ENCODE measurements around the gene KCNH2. TPM values are rescaled to one million over a fixed set of nuclear protein-coding genes. Genes with fewer than 3 reads are reported as not detected.
A peak's percentile ranks its signal among the peaks of the same experiment; 100 is the strongest.

KCNH2 gene
- total and polyA plus RNA-seq, 8 donors, result 4.0 to 77.7 (median 7.3) TPM

GRCh38 chr7:150949971-150950491, 28.1 kb downstream of the KCNH2 start:
- Histone ChIP-seq H3K4me1 (peaks cover 4 to 58% (median 23%) of the 10 kb centered on the region in 4 donors), H3K36me3 (peaks cover 0 to 27% (median 8%) of the 10 kb centered on the region in 4 donors), H3K9me3 (no peaks in the 10 kb centered on the region), H3K4me3 (no peak overlapping the region), H3K27ac (no peak overlapping the region), H3K27me3 (peaks cover 0 to 50% (median 29%) of the 10 kb centered on the region in 3 donors)
- TF ChIP-seq CTCF (IDR thresholded peaks at IDR 0.05) (no peak), POLR2AphosphoS5 (IDR thresholded peaks at IDR 0.05) (no peak), EP300 (IDR thresholded peaks at IDR 0.05) (no peak), POLR2A (IDR thresholded peaks at IDR 0.05) (no peak)
- WGBS, 5 donors, result 78 to 87% (median 84%) methylated on average over 4 to 16 of the region's 16 CpGs
- intact Hi-C loops (cut with DNase I; ENCODE audit: low total_unique reads), result no loop called here
- no peak for DNase-seq

GRCh38 chr7:150949564-150949963, 28.6 kb downstream of the KCNH2 start:
- intact Hi-C loops (cut with DNase I; ENCODE audit: low total_unique reads), result no loop called here

GRCh38 chr7:150948791-150949251, 29.3 kb downstream of the KCNH2 start:
- TF ChIP-seq POLR2A (IDR thresholded peaks at IDR 0.05) (no peak), EP300 (IDR thresholded peaks at IDR 0.05) (no peak), POLR2AphosphoS5 (IDR thresholded peaks at IDR 0.05) (no peak), CTCF (IDR thresholded peaks at IDR 0.05) (no peak)
- no peak for DNase-seq
- Histone ChIP-seq H3K4me1 (peaks cover 0 to 49% (median 15%) of the 10 kb centered on the region in 4 donors), H3K27me3 (peaks cover 0 to 47% (median 25%) of the 10 kb centered on the region in 3 donors), H3K36me3 (peaks cover 0 to 32% (median 8%) of the 10 kb centered on the region in 4 donors), H3K4me3 (no peak overlapping the region), H3K9me3 (no peaks in the 10 kb centered on the region), H3K27ac (no peak overlapping the region)
- intact Hi-C loops (cut with DNase I; ENCODE audit: low total_unique reads), result no loop called here
- WGBS, 5 donors, result 80 to 91% (median 84%) methylated on average over 4 to 15 of the region's 15 CpGs

More at GRCh38 chr7:150949564-150949963, 28.6 kb downstream of the KCNH2 start:
- Histone ChIP-seq H3K4me1 (peaks cover 0 to 57% (median 19%) of the 10 kb centered on the region in 4 donors), H3K9me3 (no peaks in the 10 kb centered on the region), H3K4me3 (no peak overlapping the region), H3K27ac (no peak overlapping the region), H3K36me3 (peaks cover 0 to 31% (median 8%) of the 10 kb centered on the region in 4 donors), H3K27me3 (peaks cover 0 to 49% (median 25%) of the 10 kb centered on the region in 3 donors)
- DNase-seq, result no peak
- TF ChIP-seq POLR2AphosphoS5 (IDR thresholded peaks at IDR 0.05) (no peak), CTCF (IDR thresholded peaks at IDR 0.05) (no peak), EP300 (IDR thresholded peaks at IDR 0.05) (no peak), POLR2A (IDR thresholded peaks at IDR 0.05) (no peak)
- 56 to 78% (median 69%) methylated on average over 4 of the region's 4 CpGs for WGBS, 5 donors

- TF ChIP-seq CTCF (IDR thresholded peaks at IDR 0.05), result no peak
- TF ChIP-seq POLR2A (IDR thresholded peaks at IDR 0.05), result no peak
- TF ChIP-seq POLR2AphosphoS5 (IDR thresholded peaks at IDR 0.05), result no peak
- TF ChIP-seq EP300 (IDR thresholded peaks at IDR 0.05), result no peak
- DNase-seq, result peak in 1 of 2 donors; percentile 32
- WGBS, 5 donors, result 26 to 49% (median 40%) methylated on average over 28 to 34 of the region's 34 CpGs
Measured at GRCh38 chr7:150947761-150948651, 30.1 kb downstream of the KCNH2 start.

More at GRCh38 chr7:150947761-150948651, 30.1 kb downstream of the KCNH2 start:
- Histone ChIP-seq H3K4me3 (no peak overlapping the region), H3K27me3 (peaks cover 0 to 43% (median 25%) of the 10 kb centered on the region in 3 donors), H3K4me1 (peaks cover 0 to 42% (median 14%) of the 10 kb centered on the region in 4 donors), H3K9me3 (no peaks in the 10 kb centered on the region), H3K27ac (peak overlapping the region in 4 of 5 donors; percentile 14 to 81 (median 46)), H3K36me3 (peaks cover 0 to 32% (median 8%) of the 10 kb centered on the region in 4 donors)
- intact Hi-C loops (cut with DNase I; ENCODE audit: low total_unique reads), result no loop called here

Data from stomach (tissue), 9 donors.